ENCODE results near the gene MUC20.

DNA sequence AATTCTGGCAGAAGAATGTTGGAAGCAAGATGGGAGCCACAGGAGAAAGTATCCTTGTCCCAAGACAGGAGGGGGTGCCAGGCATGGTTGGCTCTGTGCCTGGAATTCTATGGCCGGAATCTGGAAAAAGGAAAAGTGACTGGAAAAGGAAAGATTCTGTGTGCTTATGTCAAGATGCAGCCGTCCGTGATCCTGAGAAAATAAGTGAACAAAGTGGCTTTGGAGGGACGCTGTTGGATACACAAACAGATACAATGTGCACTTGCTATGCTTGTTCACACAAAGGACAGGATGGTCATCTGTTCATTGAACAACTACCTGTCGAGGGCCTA, 28.5 kb upstream of the MUC20 start:
- TF ChIP-seq, protein P1, sequence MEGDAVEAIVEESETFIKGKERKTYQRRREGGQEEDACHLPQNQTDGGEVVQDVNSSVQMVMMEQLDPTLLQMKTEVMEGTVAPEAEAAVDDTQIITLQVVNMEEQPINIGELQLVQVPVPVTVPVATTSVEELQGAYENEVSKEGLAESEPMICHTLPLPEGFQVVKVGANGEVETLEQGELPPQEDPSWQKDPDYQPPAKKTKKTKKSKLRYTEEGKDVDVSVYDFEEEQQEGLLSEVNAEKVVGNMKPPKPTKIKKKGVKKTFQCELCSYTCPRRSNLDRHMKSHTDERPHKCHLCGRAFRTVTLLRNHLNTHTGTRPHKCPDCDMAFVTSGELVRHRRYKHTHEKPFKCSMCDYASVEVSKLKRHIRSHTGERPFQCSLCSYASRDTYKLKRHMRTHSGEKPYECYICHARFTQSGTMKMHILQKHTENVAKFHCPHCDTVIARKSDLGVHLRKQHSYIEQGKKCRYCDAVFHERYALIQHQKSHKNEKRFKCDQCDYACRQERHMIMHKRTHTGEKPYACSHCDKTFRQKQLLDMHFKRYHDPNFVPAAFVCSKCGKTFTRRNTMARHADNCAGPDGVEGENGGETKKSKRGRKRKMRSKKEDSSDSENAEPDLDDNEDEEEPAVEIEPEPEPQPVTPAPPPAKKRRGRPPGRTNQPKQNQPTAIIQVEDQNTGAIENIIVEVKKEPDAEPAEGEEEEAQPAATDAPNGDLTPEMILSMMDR (conservative IDR thresholded peaks at IDR 0.05; ENCODE audit: low read depth in 2 of 2) = no peak
- TF ChIP-seq REST (IDR thresholded peaks at IDR 0.05; ENCODE audit: unreplicated experiment) (no peak), ETS1 (IDR thresholded peaks at IDR 0.05) (no peak), EZH2phosphoT487 (IDR thresholded peaks at IDR 0.05; ENCODE audit: unreplicated experiment) (no peak)
